Measurements from ENCODE around the gene SPINK9.

GRCh38 chr5:148297731-148298130, 37.6 kb upstream of the SPINK9 start:
- TF ChIP-seq, protein P1, sequence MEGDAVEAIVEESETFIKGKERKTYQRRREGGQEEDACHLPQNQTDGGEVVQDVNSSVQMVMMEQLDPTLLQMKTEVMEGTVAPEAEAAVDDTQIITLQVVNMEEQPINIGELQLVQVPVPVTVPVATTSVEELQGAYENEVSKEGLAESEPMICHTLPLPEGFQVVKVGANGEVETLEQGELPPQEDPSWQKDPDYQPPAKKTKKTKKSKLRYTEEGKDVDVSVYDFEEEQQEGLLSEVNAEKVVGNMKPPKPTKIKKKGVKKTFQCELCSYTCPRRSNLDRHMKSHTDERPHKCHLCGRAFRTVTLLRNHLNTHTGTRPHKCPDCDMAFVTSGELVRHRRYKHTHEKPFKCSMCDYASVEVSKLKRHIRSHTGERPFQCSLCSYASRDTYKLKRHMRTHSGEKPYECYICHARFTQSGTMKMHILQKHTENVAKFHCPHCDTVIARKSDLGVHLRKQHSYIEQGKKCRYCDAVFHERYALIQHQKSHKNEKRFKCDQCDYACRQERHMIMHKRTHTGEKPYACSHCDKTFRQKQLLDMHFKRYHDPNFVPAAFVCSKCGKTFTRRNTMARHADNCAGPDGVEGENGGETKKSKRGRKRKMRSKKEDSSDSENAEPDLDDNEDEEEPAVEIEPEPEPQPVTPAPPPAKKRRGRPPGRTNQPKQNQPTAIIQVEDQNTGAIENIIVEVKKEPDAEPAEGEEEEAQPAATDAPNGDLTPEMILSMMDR (conservative IDR thresholded peaks at IDR 0.05; ENCODE audit: low read depth, low read length), result no peak
- TF ChIP-seq SMC3 (IDR thresholded peaks at IDR 0.05; ENCODE audit: low read depth, low read length) (no peak), POLR2A (IDR thresholded peaks at IDR 0.05; ENCODE audit: low read depth, low read length) (no peak), MAFK (IDR thresholded peaks at IDR 0.05; ENCODE audit: low read depth, low read length) (no peak), MAZ (IDR thresholded peaks at IDR 0.05; ENCODE audit: borderline replicate concordance, low read depth, low read length) (no peak), RFX5 (IDR thresholded peaks at IDR 0.05; ENCODE audit: low read depth, low read length) (no peak), MXI1 (IDR thresholded peaks at IDR 0.05; ENCODE audit: borderline replicate concordance, low read depth, low read length) (no peak), FOS (IDR thresholded peaks at IDR 0.05; ENCODE audit: low read depth, low read length) (no peak), BHLHE40 (IDR thresholded peaks at IDR 0.05; ENCODE audit: low read depth, low read length) (no peak), CEBPB (IDR thresholded peaks at IDR 0.05; ENCODE audit: low read depth, low read length) (no peak), NFE2L2 (IDR thresholded peaks at IDR 0.05; ENCODE audit: low read depth, low read length) (no peak), RAD21 (IDR thresholded peaks at IDR 0.05; ENCODE audit: low read length) (no peak)
- TF ChIP-seq, protein P2, sequence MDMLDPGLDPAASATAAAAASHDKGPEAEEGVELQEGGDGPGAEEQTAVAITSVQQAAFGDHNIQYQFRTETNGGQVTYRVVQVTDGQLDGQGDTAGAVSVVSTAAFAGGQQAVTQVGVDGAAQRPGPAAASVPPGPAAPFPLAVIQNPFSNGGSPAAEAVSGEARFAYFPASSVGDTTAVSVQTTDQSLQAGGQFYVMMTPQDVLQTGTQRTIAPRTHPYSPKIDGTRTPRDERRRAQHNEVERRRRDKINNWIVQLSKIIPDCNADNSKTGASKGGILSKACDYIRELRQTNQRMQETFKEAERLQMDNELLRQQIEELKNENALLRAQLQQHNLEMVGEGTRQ (IDR thresholded peaks at IDR 0.05; ENCODE audit: low read depth, low read length), result no peak
